Measurements from ENCODE around the gene SPSB4. TPM values are rescaled to one million over a fixed set of nuclear protein-coding genes. Genes with fewer than 3 reads are reported as not detected.

Gene SPSB4
- total and polyA plus RNA-seq, 7 donors: 0.10 to 1.4 (median 0.44) TPM; not detected in 1

DNA sequence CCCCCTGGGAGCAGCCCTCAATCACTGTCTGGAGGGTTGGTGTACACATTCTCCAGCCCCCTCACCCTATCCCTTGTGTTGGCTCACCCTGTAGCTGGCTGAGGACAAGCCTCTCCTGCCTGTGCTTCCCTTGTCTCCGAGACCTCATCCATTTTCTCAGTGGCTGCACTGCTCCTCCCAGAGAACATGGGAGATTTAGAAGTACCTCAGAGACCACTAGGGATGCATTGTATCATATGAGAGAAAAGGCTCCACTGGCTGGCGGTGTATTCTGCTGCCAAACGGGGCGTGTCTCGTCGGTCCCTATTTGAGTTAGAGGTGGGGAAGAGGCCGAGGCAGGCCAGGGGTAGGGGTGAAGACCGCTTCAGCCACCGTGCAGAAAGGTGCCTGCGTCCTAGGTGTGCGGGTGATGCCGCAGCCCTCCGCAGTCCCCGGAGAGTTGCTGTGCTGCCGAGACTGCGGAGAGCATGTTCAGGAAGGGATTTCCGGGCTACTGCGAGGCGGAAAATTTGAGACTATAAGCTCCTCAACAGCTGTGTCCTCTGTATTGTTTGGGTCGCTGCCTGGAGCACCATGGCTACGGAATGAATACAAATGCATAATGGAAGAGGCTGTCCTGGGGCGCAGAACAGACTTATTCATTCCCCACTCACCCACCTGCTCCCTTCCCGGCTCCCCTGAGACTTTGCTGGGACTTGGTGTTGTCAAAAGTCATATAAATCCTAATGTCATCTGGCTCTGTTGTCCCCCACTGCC lies 43.8 kb downstream of the SPSB4 start:
- 62 to 79% methylated on average over 23 of the region's 23 CpGs for WGBS, 2 donors
- peak overlapping the region in 3 of 4 donors; percentile 32 to 37 (median 32) for H3K4me3 ChIP-seq
- intact Hi-C loops (cut with DNase I): no loop called here

DNA sequence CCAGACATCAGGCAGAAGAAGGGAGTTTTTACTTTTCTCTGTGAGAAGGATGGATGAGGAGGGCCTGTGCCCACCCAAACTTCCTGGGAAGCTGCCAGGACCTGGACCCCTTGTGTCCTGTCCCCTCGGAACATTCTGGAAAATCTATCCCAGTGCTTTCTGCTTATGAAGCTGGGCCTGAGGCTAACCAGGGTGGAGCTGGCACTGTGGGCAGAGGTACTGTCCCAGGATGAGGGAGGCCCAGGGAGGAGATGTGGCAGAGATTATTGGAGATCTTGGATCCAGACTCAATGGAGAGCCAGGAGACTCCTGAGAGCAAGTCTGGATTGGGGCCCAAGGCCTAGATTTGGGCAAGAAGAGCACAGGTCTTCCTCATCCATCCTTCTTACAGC lies 44.4 kb downstream of the SPSB4 start:
- Histone ChIP-seq H3K4me3 (no peak overlapping the region), H3K4me1 (peaks cover 0 to 32% (median 25%) of the 10 kb centered on the region in 4 donors)
- intact Hi-C loops (cut with DNase I): no loop called here

More for the DNA sequence above, 43.8 kb downstream of the SPSB4 start:
- no peaks in the 10 kb centered on the region for H3K9me3 ChIP-seq
- peaks cover 0 to 32% (median 25%) of the 10 kb centered on the region in 4 donors for H3K4me1 ChIP-seq
- DNase-seq: peak; percentile 90
- H3K27me3 ChIP-seq: no peaks in the 10 kb centered on the region
- TF ChIP-seq EP300 (IDR thresholded peaks at IDR 0.05) (no peak), POLR2AphosphoS5 (IDR thresholded peaks at IDR 0.05) (peak in 2 of 4 donors; percentile 20 to 74)
- H3K27ac ChIP-seq: peak overlapping the region; percentile 33 to 69 (median 62)
- no peaks in the 10 kb centered on the region for H3K36me3 ChIP-seq

DNA sequence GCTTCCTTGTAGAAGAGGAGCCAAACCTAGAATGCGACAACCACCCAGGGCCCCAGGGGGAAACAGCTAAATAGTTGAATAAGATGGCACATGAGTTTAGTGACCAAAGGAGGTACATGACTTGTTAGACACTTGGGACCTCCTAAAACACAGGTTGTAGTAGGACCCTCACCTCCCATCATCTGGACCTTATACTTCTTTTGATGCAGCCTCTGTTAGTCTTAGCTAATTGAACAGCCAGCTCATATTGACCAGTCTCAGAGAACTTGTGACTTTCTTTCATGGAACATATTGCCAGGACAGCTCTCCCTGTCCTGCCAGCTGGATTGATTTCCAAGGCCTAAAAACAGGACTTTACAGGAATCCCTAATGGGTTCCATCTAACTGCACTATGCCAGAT lies 45.0 kb downstream of the SPSB4 start:
- Histone ChIP-seq H3K27me3 (no peaks in the 10 kb centered on the region), H3K4me3 (no peak overlapping the region), H3K27ac (no peak overlapping the region), H3K4me1 (peaks cover 0 to 32% (median 25%) of the 10 kb centered on the region in 4 donors), H3K36me3 (no peaks in the 10 kb centered on the region), H3K9me3 (no peaks in the 10 kb centered on the region)
- intact Hi-C loops (cut with DNase I): no loop called here
- DNase-seq: peak; percentile 13
- TF ChIP-seq POLR2AphosphoS5 (IDR thresholded peaks at IDR 0.05): no peak
- TF ChIP-seq, protein P1, sequence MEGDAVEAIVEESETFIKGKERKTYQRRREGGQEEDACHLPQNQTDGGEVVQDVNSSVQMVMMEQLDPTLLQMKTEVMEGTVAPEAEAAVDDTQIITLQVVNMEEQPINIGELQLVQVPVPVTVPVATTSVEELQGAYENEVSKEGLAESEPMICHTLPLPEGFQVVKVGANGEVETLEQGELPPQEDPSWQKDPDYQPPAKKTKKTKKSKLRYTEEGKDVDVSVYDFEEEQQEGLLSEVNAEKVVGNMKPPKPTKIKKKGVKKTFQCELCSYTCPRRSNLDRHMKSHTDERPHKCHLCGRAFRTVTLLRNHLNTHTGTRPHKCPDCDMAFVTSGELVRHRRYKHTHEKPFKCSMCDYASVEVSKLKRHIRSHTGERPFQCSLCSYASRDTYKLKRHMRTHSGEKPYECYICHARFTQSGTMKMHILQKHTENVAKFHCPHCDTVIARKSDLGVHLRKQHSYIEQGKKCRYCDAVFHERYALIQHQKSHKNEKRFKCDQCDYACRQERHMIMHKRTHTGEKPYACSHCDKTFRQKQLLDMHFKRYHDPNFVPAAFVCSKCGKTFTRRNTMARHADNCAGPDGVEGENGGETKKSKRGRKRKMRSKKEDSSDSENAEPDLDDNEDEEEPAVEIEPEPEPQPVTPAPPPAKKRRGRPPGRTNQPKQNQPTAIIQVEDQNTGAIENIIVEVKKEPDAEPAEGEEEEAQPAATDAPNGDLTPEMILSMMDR (IDR thresholded peaks at IDR 0.05): no peak
- TF ChIP-seq POLR2A (IDR thresholded peaks at IDR 0.05): no peak
- no peak for TF ChIP-seq EP300 (IDR thresholded peaks at IDR 0.05)
- WGBS, 2 donors: 97% methylated on average over 1 of the region's 1 CpG

More for the DNA sequence above, 44.4 kb downstream of the SPSB4 start:
- Histone ChIP-seq H3K36me3 (no peaks in the 10 kb centered on the region), H3K27me3 (no peaks in the 10 kb centered on the region), H3K9me3 (no peaks in the 10 kb centered on the region), H3K27ac (peak overlapping the region; percentile 33 to 69 (median 62))
- TF ChIP-seq POLR2A (IDR thresholded peaks at IDR 0.05): no peak
- TF ChIP-seq, protein P1 (IDR thresholded peaks at IDR 0.05): no peak
- TF ChIP-seq EP300 (IDR thresholded peaks at IDR 0.05): no peak
- TF ChIP-seq POLR2AphosphoS5 (IDR thresholded peaks at IDR 0.05): no peak
- DNase-seq: no peak
- 77 to 79% methylated on average over 1 of the region's 1 CpG for WGBS, 2 donors

DNA sequence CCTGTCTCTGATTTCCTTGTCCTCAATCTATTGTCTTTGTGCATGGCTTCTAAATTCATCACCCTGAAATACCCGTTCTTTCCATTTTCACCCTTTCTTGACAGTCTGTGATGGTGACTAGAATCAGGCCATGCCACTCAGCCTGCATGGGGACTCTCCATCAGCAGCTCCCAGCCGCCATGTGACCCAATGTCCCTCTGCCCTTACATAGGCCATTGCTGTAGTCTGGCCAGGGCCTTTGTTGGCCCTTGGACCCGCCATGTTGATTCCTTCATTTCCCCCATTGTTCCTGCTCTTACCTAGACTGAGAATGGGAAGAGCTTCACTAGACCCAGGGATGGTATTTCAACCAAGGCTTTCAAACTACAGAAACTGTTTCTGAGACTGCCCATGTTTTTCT lies 45.8 kb downstream of the SPSB4 start:
- intact Hi-C loops (cut with DNase I): no loop called here
- DNase-seq: no peak

DNA sequence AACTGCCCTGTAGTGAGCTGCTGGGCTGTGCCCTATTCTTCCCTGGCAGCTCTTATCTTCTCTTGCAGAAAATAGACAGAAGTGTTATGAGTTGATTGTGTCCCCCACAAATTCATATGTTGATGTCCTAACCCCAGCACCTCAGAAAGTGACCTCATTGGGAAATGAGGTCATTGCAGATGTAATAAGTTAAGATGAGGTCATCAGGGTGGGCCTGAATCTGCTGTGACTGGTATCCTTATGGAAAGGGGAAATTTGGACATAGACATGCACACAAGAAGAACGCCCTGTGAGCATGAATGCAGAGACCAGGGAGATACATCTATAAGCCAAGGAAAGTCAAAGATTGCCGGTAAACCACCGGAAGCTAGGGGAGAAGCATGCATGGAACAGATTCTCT lies 49.0 kb downstream of the SPSB4 start:
- H3K9me3 ChIP-seq: no peaks in the 10 kb centered on the region
- H3K4me3 ChIP-seq: no peak overlapping the region
- intact Hi-C loops (cut with DNase I): no loop called here
- H3K27me3 ChIP-seq: no peaks in the 10 kb centered on the region
- DNase-seq: no peak
- TF ChIP-seq EP300 (IDR thresholded peaks at IDR 0.05): no peak
- no peak for TF ChIP-seq POLR2A (IDR thresholded peaks at IDR 0.05)
- TF ChIP-seq POLR2AphosphoS5 (IDR thresholded peaks at IDR 0.05): no peak
- TF ChIP-seq, protein P1 (IDR thresholded peaks at IDR 0.05): no peak
- 91 to 92% methylated on average over 3 of the region's 3 CpGs for WGBS, 2 donors
- no peak overlapping the region for H3K27ac ChIP-seq
- no peaks in the 10 kb centered on the region for H3K36me3 ChIP-seq
- peaks cover 0 to 9% (median 8%) of the 10 kb centered on the region in 4 donors for H3K4me1 ChIP-seq

More for the DNA sequence above, 45.8 kb downstream of the SPSB4 start:
- Histone ChIP-seq H3K9me3 (no peaks in the 10 kb centered on the region), H3K4me3 (no peak overlapping the region), H3K27ac (no peak overlapping the region), H3K36me3 (no peaks in the 10 kb centered on the region), H3K27me3 (no peaks in the 10 kb centered on the region), H3K4me1 (peaks cover 0 to 32% (median 25%) of the 10 kb centered on the region in 4 donors)
- WGBS, 2 donors: 91 to 92% methylated on average over 3 of the region's 3 CpGs
- TF ChIP-seq POLR2A (IDR thresholded peaks at IDR 0.05) (no peak), POLR2AphosphoS5 (IDR thresholded peaks at IDR 0.05) (no peak), EP300 (IDR thresholded peaks at IDR 0.05) (no peak)
- TF ChIP-seq, protein P1 (IDR thresholded peaks at IDR 0.05): no peak
